Measurements from ENCODE around the gene SV2C. TPM values are rescaled to one million over a fixed set of nuclear protein-coding genes. Genes with fewer than 3 reads are reported as not detected.

SV2C gene
- total and polyA plus RNA-seq, 2 donors (not counting 1 experiment from before 2014, with no cell fraction given) = not detected

DNA sequence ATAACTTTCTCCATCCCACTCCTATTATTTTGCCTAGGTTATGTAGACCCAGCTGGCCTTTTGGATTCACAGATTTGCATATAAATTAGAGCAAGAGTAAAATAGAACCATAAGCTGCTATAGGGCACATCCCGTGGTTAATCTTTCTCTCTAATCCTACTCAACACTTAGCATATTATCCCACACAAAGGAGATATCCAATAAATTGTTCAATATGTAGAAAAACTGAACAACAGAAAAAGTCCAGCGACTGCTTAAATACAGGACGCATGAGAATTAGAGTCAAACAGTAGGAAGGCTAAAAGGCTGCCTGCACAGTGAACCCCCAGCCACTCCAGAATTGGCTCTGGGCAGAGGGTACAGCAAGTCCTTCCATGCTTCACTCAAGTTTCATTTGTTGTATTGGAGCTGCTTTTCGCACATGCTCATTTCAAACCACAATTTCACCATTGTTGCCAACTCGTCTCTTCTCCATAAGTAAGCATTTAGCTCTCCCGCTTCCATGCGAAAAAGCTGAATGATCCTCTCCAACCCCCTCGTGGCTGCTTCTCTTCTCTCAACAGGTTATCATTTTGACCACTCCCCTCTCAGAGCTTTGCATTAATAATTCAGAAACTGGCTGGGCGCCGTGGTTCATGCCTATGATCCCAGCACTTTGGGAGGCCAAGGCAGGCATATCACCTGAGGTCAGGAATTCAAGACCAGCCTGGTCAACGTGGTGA lies 305.8 kb downstream of the SV2C start:
- H2AFZ ChIP-seq (ENCODE audit: insufficient read depth, low read depth, low read length, poor library complexity, severe bottlenecking) = no peak overlapping the region
- no peaks in the 10 kb centered on the region for H3K79me2 ChIP-seq (ENCODE audit: control insufficient read depth, insufficient read depth, low read length)
- H3K4me3 Mint-ChIP-seq = no peak overlapping the region
- WGBS (ENCODE audit: insufficient coverage) = 96% methylated on average over 7 of the region's 11 CpGs
- H3K9me3 ChIP-seq (ENCODE audit: control extremely low read depth in 1 of 3, control insufficient read depth in 2 of 3, insufficient read depth in 1 of 3, low read length in 2 of 3) = peaks cover 0 to 4% (median 0%) of the 10 kb centered on the region in 3 donors
- peaks cover 13 to 17% of the 10 kb centered on the region in 2 donors for H3K4me1 ChIP-seq (ENCODE audit: control insufficient read depth in 2 of 2, insufficient read depth in 2 of 2, low read length in 2 of 2)
- H3K27ac ChIP-seq (ENCODE audit: low read length in 2 of 2) = no peak overlapping the region
- no peak overlapping the region for H3K27ac Mint-ChIP-seq
- no peaks in the 10 kb centered on the region for H3K9me3 Mint-ChIP-seq (ENCODE audit: insufficient read depth)
- no peaks in the 10 kb centered on the region for H3K27me3 ChIP-seq (replicated peaks in 1 of 4; ENCODE audit: control extremely low read depth in 1 of 4, control insufficient read depth in 3 of 4, insufficient read depth in 4 of 4, low read length in 3 of 4)
- ATAC-seq (ENCODE audit: low read depth) = no peak
- intact Hi-C loops (cut with micrococcal nuclease) = no loop called here
- TF ChIP-seq, protein P1, sequence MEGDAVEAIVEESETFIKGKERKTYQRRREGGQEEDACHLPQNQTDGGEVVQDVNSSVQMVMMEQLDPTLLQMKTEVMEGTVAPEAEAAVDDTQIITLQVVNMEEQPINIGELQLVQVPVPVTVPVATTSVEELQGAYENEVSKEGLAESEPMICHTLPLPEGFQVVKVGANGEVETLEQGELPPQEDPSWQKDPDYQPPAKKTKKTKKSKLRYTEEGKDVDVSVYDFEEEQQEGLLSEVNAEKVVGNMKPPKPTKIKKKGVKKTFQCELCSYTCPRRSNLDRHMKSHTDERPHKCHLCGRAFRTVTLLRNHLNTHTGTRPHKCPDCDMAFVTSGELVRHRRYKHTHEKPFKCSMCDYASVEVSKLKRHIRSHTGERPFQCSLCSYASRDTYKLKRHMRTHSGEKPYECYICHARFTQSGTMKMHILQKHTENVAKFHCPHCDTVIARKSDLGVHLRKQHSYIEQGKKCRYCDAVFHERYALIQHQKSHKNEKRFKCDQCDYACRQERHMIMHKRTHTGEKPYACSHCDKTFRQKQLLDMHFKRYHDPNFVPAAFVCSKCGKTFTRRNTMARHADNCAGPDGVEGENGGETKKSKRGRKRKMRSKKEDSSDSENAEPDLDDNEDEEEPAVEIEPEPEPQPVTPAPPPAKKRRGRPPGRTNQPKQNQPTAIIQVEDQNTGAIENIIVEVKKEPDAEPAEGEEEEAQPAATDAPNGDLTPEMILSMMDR (IDR thresholded peaks at IDR 0.05) = no peak
- TF ChIP-seq EZH2 (IDR thresholded peaks at IDR 0.05; ENCODE audit: borderline replicate concordance, insufficient read depth, low read depth, low read length, poor library complexity, severe bottlenecking) = no peak
- no peaks in the 10 kb centered on the region for H3K36me3 ChIP-seq (replicated peaks in 1 of 2; ENCODE audit: control extremely low read depth in 1 of 2, control insufficient read depth in 1 of 2, extremely low read depth in 1 of 2, insufficient read depth in 2 of 2, low read length in 1 of 2)
- ChIA-PET POLR2A (no interaction called here), CTCF (interaction anchor here (1.3 kb wide), 1 partner anchor 14 kb away, joined by 7 read pairs; the partner anchor contains the start of gene IQGAP2)
- no peak overlapping the region for H3K9ac ChIP-seq (ENCODE audit: low read length)
- peaks cover 12% of the 10 kb centered on the region for H3K4me1 Mint-ChIP-seq
- no peak for DNase-seq
- H3K27me3 Mint-ChIP-seq = peaks cover 16% of the 10 kb centered on the region
- no peak overlapping the region for H3K4me3 ChIP-seq (ENCODE audit: control extremely low read depth in 1 of 5, extremely low read depth in 1 of 5, insufficient read depth in 1 of 5, low read depth in 2 of 5, low read length in 4 of 5)
- no peak overlapping the region for H3K4me2 ChIP-seq (replicated peaks; ENCODE audit: low read depth, low read length, poor library complexity, severe bottlenecking)
- no peaks in the 10 kb centered on the region for H4K20me1 ChIP-seq (ENCODE audit: control insufficient read depth, insufficient read depth, low read length, poor library complexity, severe bottlenecking)

DNA sequence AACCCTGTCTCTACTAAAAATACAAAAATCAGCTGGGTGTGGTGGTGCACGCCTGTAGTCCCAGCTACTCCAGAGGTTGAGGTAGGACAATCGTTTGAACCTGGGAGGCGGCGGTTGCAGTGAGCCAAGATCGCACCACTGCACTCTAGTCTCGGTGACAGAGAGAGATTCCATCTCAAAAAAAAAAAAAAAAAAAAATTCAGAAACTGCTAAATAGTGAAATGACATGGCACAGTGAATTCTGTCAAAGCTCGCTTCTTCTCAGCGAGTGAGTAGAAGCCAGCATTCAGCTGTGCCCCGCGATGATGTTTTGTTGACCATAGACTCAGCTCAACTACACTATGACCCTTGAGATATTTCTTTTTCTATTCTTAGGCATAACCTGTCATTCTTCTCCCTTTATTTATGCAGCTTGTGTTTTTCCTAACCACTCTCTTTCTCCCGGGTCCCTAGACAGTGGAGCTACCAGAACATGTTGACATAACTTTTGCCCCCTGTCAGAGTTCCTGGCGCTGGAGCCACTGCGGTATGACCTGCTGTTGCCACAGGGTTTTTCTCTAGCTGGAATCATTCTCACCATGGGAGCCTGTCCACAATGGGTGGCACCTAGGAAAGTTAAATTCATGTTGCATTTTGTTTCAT lies 306.5 kb downstream of the SV2C start:
- H3K4me3 Mint-ChIP-seq = no peak overlapping the region
- CTCF ChIA-PET = no interaction called here

More for the DNA sequence above, 306.5 kb downstream of the SV2C start:
- Histone ChIP-seq H3K9ac (ENCODE audit: low read length) (no peak overlapping the region), H3K36me3 (replicated peaks in 1 of 2; ENCODE audit: control extremely low read depth in 1 of 2, control insufficient read depth in 1 of 2, extremely low read depth in 1 of 2, insufficient read depth in 2 of 2, low read length in 1 of 2) (no peaks in the 10 kb centered on the region), H4K20me1 (ENCODE audit: control insufficient read depth, insufficient read depth, low read length, poor library complexity, severe bottlenecking) (no peaks in the 10 kb centered on the region), H3K27me3 (replicated peaks in 1 of 4; ENCODE audit: control extremely low read depth in 1 of 4, control insufficient read depth in 3 of 4, insufficient read depth in 4 of 4, low read length in 3 of 4) (no peaks in the 10 kb centered on the region), H3K4me2 (replicated peaks; ENCODE audit: low read depth, low read length, poor library complexity, severe bottlenecking) (no peak overlapping the region), H2AFZ (ENCODE audit: insufficient read depth, low read depth, low read length, poor library complexity, severe bottlenecking) (no peak overlapping the region), H3K9me3 (ENCODE audit: control extremely low read depth in 1 of 3, control insufficient read depth in 2 of 3, insufficient read depth in 1 of 3, low read length in 2 of 3) (peaks cover 0 to 4% (median 0%) of the 10 kb centered on the region in 3 donors), H3K27ac (ENCODE audit: low read length in 2 of 2) (no peak overlapping the region), H3K4me3 (ENCODE audit: control extremely low read depth in 1 of 5, extremely low read depth in 1 of 5, insufficient read depth in 1 of 5, low read depth in 2 of 5, low read length in 4 of 5) (no peak overlapping the region), H3K4me1 (ENCODE audit: control insufficient read depth in 2 of 2, insufficient read depth in 2 of 2, low read length in 2 of 2) (peaks cover 13 to 17% of the 10 kb centered on the region in 2 donors), H3K79me2 (ENCODE audit: control insufficient read depth, insufficient read depth, low read length) (no peaks in the 10 kb centered on the region)
- peaks cover 12% of the 10 kb centered on the region for H3K4me1 Mint-ChIP-seq
- TF ChIP-seq, protein P1 (IDR thresholded peaks at IDR 0.05) = no peak
- TF ChIP-seq EZH2 (IDR thresholded peaks at IDR 0.05; ENCODE audit: borderline replicate concordance, insufficient read depth, low read depth, low read length, poor library complexity, severe bottlenecking) = no peak
- H3K27ac Mint-ChIP-seq = no peak overlapping the region
- no peaks in the 10 kb centered on the region for H3K9me3 Mint-ChIP-seq (ENCODE audit: insufficient read depth)
- WGBS (ENCODE audit: insufficient coverage) = 96% methylated on average over 7 of the region's 13 CpGs
- H3K27me3 Mint-ChIP-seq = peaks cover 16% of the 10 kb centered on the region
- intact Hi-C loops (cut with micrococcal nuclease) = no loop called here
- POLR2A ChIA-PET = no interaction called here
- ATAC-seq (ENCODE audit: low read depth) (no peak), DNase-seq (no peak)
